IMR-90 (cell line): ENCODE measurements around the gene HPGDS. TPM values are rescaled to one million over a fixed set of nuclear protein-coding genes. Genes with fewer than 3 reads are reported as not detected.

ENCODE experiments used
- ATAC-seq: fragments of 200-7000 bp; cut with Tn5 transposase; 2 replicates; pipeline ENCODE4 v1.9.1; 2020; ENCODE audit warnings: low read depth, mild to moderate bottlenecking, moderate library complexity
- BruUV-seq: library from RNA; stranded (reverse); fragments of 400-500 nt; replicated peaks from 2 replicates; lab custom pipeline; 2021; lab: Mats Ljungman, UMichigan
- CTCF ChIA-PET: fragments of 300-600 bp; formaldehyde crosslinking; extraction: SDS; loops from one replicate; lab custom pipeline; 2021; ENCODE audit warnings: antibody characterized with exemption; lab: Yijun Ruan, JAX
- POLR2A ChIA-PET: fragments of 300-600 bp; sonication (Branson Sonifier 250); formaldehyde crosslinking; loops from one replicate; lab custom pipeline; 2022; ENCODE audit warnings: antibody characterized with exemption; ENCODE audit not compliant: unreplicated experiment; lab: Charles Lee
- DNase-seq: peaks from one replicate; pipeline ENCODE4 v3.0.0; 2013
- H2AFZ ChIP-seq: replicated peaks from 2 replicates; pipeline ENCODE3; 2013; ENCODE audit warnings: low read length, mild to moderate bottlenecking; ENCODE audit not compliant: poor library complexity
- H2AK5ac ChIP-seq: 2 replicates; pipeline ENCODE4 v1.6.1; 2013; ENCODE audit warnings: low read depth, low read length, inconsistent platforms
- H2AK9ac ChIP-seq: replicated peaks from 2 replicates; pipeline ENCODE3; 2013; ENCODE audit warnings: mild to moderate bottlenecking, low read depth, low read length, moderate library complexity; ENCODE audit not compliant: poor library complexity
- H2BK120ac ChIP-seq: 2 replicates; pipeline ENCODE4 v1.6.1; 2013; ENCODE audit warnings: low read depth, low read length, inconsistent platforms
- H2BK15ac ChIP-seq: 3 replicates; pipeline ENCODE4 v1.6.1; 2013; ENCODE audit warnings: low read depth, low read length, inconsistent platforms
- H2BK20ac ChIP-seq: 2 replicates; pipeline ENCODE4 v1.6.1; 2013; ENCODE audit warnings: low read depth, mild to moderate bottlenecking, inconsistent platforms, low read length, moderate library complexity
- H2BK5ac ChIP-seq: 2 replicates; pipeline ENCODE4 v1.6.1; 2013; ENCODE audit warnings: mild to moderate bottlenecking, low read depth, low read length, inconsistent platforms; ENCODE audit not compliant: poor library complexity, severe bottlenecking
- H3K14ac ChIP-seq: replicated peaks from 2 replicates; pipeline ENCODE4 v1.6.1; 2013; ENCODE audit warnings: low read depth, low read length, inconsistent platforms
- H3K18ac ChIP-seq: 2 replicates; pipeline ENCODE4 v1.6.1; 2013; ENCODE audit warnings: low read depth, low read length, control low read depth
- H3K23ac ChIP-seq: 2 replicates; pipeline ENCODE4 v1.6.1; 2013; ENCODE audit warnings: low read depth, low read length, inconsistent platforms
- H3K27ac ChIP-seq: 2 replicates; pipeline ENCODE4 v1.5.1; 2013; ENCODE audit warnings: mild to moderate bottlenecking, control low read depth, low read length; ENCODE audit not compliant: insufficient read depth
- H3K27me3 ChIP-seq: 2 replicates; pipeline ENCODE4 v1.6.1; 2013; ENCODE audit warnings: low read length; ENCODE audit not compliant: control insufficient read depth, insufficient read depth
- H3K36me3 ChIP-seq: 2 replicates; pipeline ENCODE4 v1.6.1; 2013; ENCODE audit warnings: low read length, mixed read lengths; ENCODE audit not compliant: control insufficient read depth, insufficient read depth
- H3K4ac ChIP-seq: 2 replicates; pipeline ENCODE4 v1.6.1; 2013; ENCODE audit warnings: low read depth, low read length, inconsistent platforms
- H3K4me1 ChIP-seq: 2 replicates; pipeline ENCODE4 v1.6.1; 2013; ENCODE audit warnings: low read length, mixed read lengths; ENCODE audit not compliant: control insufficient read depth, insufficient read depth
- H3K4me2 ChIP-seq: 2 replicates; pipeline ENCODE4 v1.6.1; 2013; ENCODE audit warnings: low read depth, mild to moderate bottlenecking, control low read depth, low read length, moderate library complexity
- H3K4me3 ChIP-seq: 2 replicates; pipeline ENCODE4 v1.5.1; 2013; ENCODE audit warnings: low read depth, mild to moderate bottlenecking, control low read depth, low read length, moderate library complexity; ENCODE audit not compliant: insufficient read depth
- H3K56ac ChIP-seq: 2 replicates; pipeline ENCODE4 v1.6.1; 2013; ENCODE audit warnings: low read length, inconsistent platforms; ENCODE audit not compliant: insufficient read depth; ENCODE audit errors: extremely low read depth
- H3K79me1 ChIP-seq, 2 experiments: 2 replicates each; pipeline ENCODE4 v1.6.1; 2013; ENCODE audit warnings: low read length in 2 of 2, inconsistent platforms in 1 of 2, low read depth in 1 of 2
- H3K9ac ChIP-seq: 2 replicates; pipeline ENCODE4 v1.6.1; 2013; ENCODE audit warnings: low read depth, low read length, control low read depth
- H3K9me1 ChIP-seq: 2 replicates; pipeline ENCODE4 v1.6.1; 2013; ENCODE audit warnings: low read length, inconsistent platforms; ENCODE audit not compliant: insufficient read depth
- H3K9me3 ChIP-seq: 2 replicates; pipeline ENCODE4 v1.6.1; 2013; ENCODE audit warnings: low read length; ENCODE audit not compliant: control insufficient read depth, insufficient read depth
- H4K20me1 ChIP-seq: 2 replicates; pipeline ENCODE4 v1.6.1; 2013; ENCODE audit warnings: low read length, inconsistent platforms; ENCODE audit not compliant: insufficient read depth
- H4K5ac ChIP-seq: 2 replicates; pipeline ENCODE4 v1.6.1; 2013; ENCODE audit warnings: mild to moderate bottlenecking, low read depth, low read length, control low read depth
- H4K8ac ChIP-seq, 2 experiments: 2 replicates each; pipeline ENCODE4 v1.6.1; 2013; ENCODE audit warnings: low read depth in 2 of 2, low read length in 2 of 2, control low read depth in 1 of 2, inconsistent platforms in 1 of 2
- H4K91ac ChIP-seq: 2 replicates; pipeline ENCODE4 v1.6.1; 2013; ENCODE audit warnings: low read depth, low read length, inconsistent platforms; ENCODE audit not compliant: insufficient read depth
- CHD1 ChIP-seq: IDR thresholded peaks from 2 replicates; pipeline ENCODE4 v1.6.1; 2012; ENCODE audit warnings: low read depth, low read length, improper control_type of control experiment
- CTCF ChIP-seq: conservative IDR thresholded peaks from 2 replicates; pipeline ENCODE4 v1.5.1; 2012; ENCODE audit warnings: mild to moderate bottlenecking, low read depth, low read length, improper control_type of control experiment
- FOS ChIP-seq: fragments of 150-350 bp; IDR thresholded peaks from 2 replicates; pipeline ENCODE4 v1.6.1; 2016; ENCODE audit warnings: low read depth, low read length
- MAFK ChIP-seq: IDR thresholded peaks from 2 replicates; pipeline ENCODE4 v1.6.1; 2012; ENCODE audit warnings: low read depth, low read length, improper control_type of control experiment
- NFE2L2 ChIP-seq: fragments of 150-350 bp; IDR thresholded peaks from 2 replicates; pipeline ENCODE4 v1.6.1; 2016; ENCODE audit warnings: low read depth, mild to moderate bottlenecking, low read length
- RAD21 ChIP-seq: IDR thresholded peaks from 2 replicates; pipeline ENCODE4 v1.6.1; 2012; ENCODE audit warnings: low read length, improper control_type of control experiment
- RFX5 ChIP-seq: IDR thresholded peaks from 2 replicates; pipeline ENCODE4 v1.8.0; 2012; ENCODE audit warnings: low read depth, mild to moderate bottlenecking, low read length, moderate library complexity
- SMC3 ChIP-seq: fragments of 150-350 bp; IDR thresholded peaks from 2 replicates; pipeline ENCODE4 v1.6.1; 2016; ENCODE audit warnings: low read depth, mild to moderate bottlenecking, antibody characterized with exemption, low read length, moderate library complexity
- WGBS, 2 experiments: methylation state at CpG; one replicate each; pipeline versions ENCODE4 v1.1.5 to v1.1.7; 2013; ENCODE audit warnings: missing lambda C conversion rate in 2 of 2; ENCODE audit not compliant: insufficient read length in 1 of 2; ENCODE audit errors: extremely low coverage in 2 of 2; 5-methylcytosine and 5-hydroxymethylcytosine counted together
- dilution Hi-C: fragments of 300-500 bp; cut with HindIII; formaldehyde crosslinking; loops from one replicate; pipeline ENCODE4 v1.14.3; 2018; ENCODE audit warnings: low sequenced_read_pairs; ENCODE audit not compliant: unreplicated experiment
- in situ Hi-C: fragments of 300-500 bp; cut with MboI; formaldehyde crosslinking; loops from 3 replicates; pipeline ENCODE4 v1.14.3; 2019; ENCODE audit warnings: low sequenced_read_pairs, inconsistent platforms, mixed read lengths
- intact Hi-C: fragments of 100-400 bp; cut with micrococcal nuclease; formaldehyde crosslinking; loops from 2 replicates; pipeline ENCODE4 v1.10.0; 2022
- polyA plus RNA-seq, 3 experiments: library from polyadenylated mRNA; depleted of rRNA; stranded (reverse); fragments of >200 nt; gene quantifications; 2 replicates each; pipeline ENCODE4 v1.2.3, GENCODE V29; 2012; ENCODE audit warnings: low replicate concordance in 1 of 3
- total RNA-seq: library from RNA; depleted of rRNA; stranded (reverse); fragments of >200 nt; gene quantifications from 2 replicates; pipeline ENCODE4 v1.2.3, GENCODE V29; 2012
- TF ChIP-seq, protein P1 (sequence below): fragments of 150-350 bp; IDR thresholded peaks from 2 replicates; pipeline ENCODE4 v1.6.1; 2016; ENCODE audit warnings: low read depth, mild to moderate bottlenecking, low read length, moderate library complexity, borderline replicate concordance

HPGDS gene
- total and polyA plus RNA-seq, 2 of the 4 experiments (the other 2 are of a cell fraction) = not detected

DNA sequence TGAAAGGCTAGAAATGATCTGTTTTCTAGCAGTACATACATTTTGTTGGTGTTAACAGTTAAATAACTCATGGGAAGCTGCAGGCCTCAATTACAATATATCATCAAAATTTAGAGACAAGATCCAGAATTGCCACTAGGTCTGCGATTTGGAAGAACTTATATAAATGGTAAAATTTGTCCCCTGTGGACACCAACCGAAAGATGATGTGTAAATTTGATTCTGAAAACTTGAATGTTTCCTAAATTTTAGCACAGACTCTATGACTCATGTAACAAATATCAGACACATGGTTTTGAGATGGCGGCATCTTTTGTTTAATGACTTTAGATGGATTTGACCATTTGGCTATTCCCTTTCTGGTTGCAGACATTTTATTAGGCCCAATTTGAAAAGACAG, 6.0 kb upstream of the HPGDS start:
- Histone ChIP-seq H2BK15ac (no peak overlapping the region), H3K27ac (no peak overlapping the region), H2BK5ac (no peak overlapping the region), H2AK5ac (no peak overlapping the region), H3K14ac (no peak overlapping the region), H4K91ac (no peak overlapping the region), H3K9me1 (no peaks in the 10 kb centered on the region), H4K5ac (no peak overlapping the region), H3K36me3 (no peaks in the 10 kb centered on the region), H2BK20ac (no peak overlapping the region), H2AFZ (no peak overlapping the region), H2BK120ac (no peak overlapping the region), H4K8ac (no peak overlapping the region), H3K4me1 (no peaks in the 10 kb centered on the region), H3K56ac (no peak overlapping the region), H3K79me1 (no peaks in the 10 kb centered on the region), H3K4me3 (no peak overlapping the region), H3K4ac (no peak overlapping the region), H3K9ac (no peak overlapping the region), H3K23ac (no peak overlapping the region), H2AK9ac (no peak overlapping the region), H3K4me2 (no peak overlapping the region), H3K27me3 (peaks cover 10% of the 10 kb centered on the region), H3K18ac (no peak overlapping the region), H4K20me1 (no peaks in the 10 kb centered on the region), H3K9me3 (no peaks in the 10 kb centered on the region)
- in situ Hi-C loops = no loop called here
- no peak for TF ChIP-seq CTCF
- TF ChIP-seq NFE2L2 = no peak
- TF ChIP-seq, protein P1, sequence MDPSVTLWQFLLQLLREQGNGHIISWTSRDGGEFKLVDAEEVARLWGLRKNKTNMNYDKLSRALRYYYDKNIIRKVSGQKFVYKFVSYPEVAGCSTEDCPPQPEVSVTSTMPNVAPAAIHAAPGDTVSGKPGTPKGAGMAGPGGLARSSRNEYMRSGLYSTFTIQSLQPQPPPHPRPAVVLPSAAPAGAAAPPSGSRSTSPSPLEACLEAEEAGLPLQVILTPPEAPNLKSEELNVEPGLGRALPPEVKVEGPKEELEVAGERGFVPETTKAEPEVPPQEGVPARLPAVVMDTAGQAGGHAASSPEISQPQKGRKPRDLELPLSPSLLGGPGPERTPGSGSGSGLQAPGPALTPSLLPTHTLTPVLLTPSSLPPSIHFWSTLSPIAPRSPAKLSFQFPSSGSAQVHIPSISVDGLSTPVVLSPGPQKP = no peak
- no peak for TF ChIP-seq FOS
- no peak for TF ChIP-seq RAD21
- no peak for TF ChIP-seq RFX5
- TF ChIP-seq SMC3 = no peak
- no peak for TF ChIP-seq CHD1
- no peak for TF ChIP-seq MAFK
- CTCF ChIA-PET = no interaction called here
- dilution Hi-C loops = no loop called here
- intact Hi-C loops = no loop called here
- no TSS peak for BruUV-seq
- WGBS, 2 experiments = no CpG with 5 or more reads among the region's 3 CpGs
- ATAC-seq (no peak), DNase-seq (no peak)
- POLR2A ChIA-PET = no interaction called here
